ENCODE data around the gene ADCY10. TPM values are rescaled to one million over a fixed set of nuclear protein-coding genes. Genes with fewer than 3 reads are reported as not detected.
"Not testable (repeated sequence)": the region's sequence is repeated elsewhere in the genome, so short reads cannot be mapped to it uniquely, and the experiment has no call there.

ADCY10 gene
- total RNA-seq, 1 experiment from 2014 or later = 0.31 TPM

GRCh38 chr1:167864392-167865032, 49.4 kb downstream of the ADCY10 start:
- no peak for DNase-seq
- Mint-ChIP-seq H3K27ac (ENCODE audit: unreplicated experiment) (no peak overlapping the region), H3K36me3 (ENCODE audit: insufficient read depth, unreplicated experiment) (no peaks in the 10 kb centered on the region), H3K4me3 (ENCODE audit: low read depth, unreplicated experiment) (no peak overlapping the region), H3K9me3 (ENCODE audit: low read depth, unreplicated experiment) (no peaks in the 10 kb centered on the region), H3K27me3 (ENCODE audit: unreplicated experiment) (no peaks in the 10 kb centered on the region), H3K4me1 (ENCODE audit: low read depth, unreplicated experiment) (no peaks in the 10 kb centered on the region)
- intact Hi-C loops (cut with micrococcal nuclease; ENCODE audit: unreplicated experiment) = no loop called here
- no TSS peak for BruUV-seq (replicated peaks)
- CTCF ChIA-PET = interaction anchor here (0.6 kb wide), 1 partner anchor 134 kb away, joined by 3 read pairs; no protein-coding TSS in a partner anchor
- TF ChIP-seq CTCF (IDR thresholded peaks at IDR 0.05; ENCODE audit: unreplicated experiment) = no peak

GRCh38 chr1:167863921-167864279, 50.0 kb downstream of the ADCY10 start:
- Mint-ChIP-seq H3K36me3 (ENCODE audit: insufficient read depth, unreplicated experiment) (no peaks in the 10 kb centered on the region), H3K9me3 (ENCODE audit: low read depth, unreplicated experiment) (no peaks in the 10 kb centered on the region), H3K4me1 (ENCODE audit: low read depth, unreplicated experiment) (no peaks in the 10 kb centered on the region), H3K27ac (ENCODE audit: unreplicated experiment) (no peak overlapping the region), H3K4me3 (ENCODE audit: low read depth, unreplicated experiment) (no peak overlapping the region), H3K27me3 (ENCODE audit: unreplicated experiment) (no peaks in the 10 kb centered on the region)
- CTCF ChIA-PET = no interaction called here
- no peak for TF ChIP-seq CTCF (IDR thresholded peaks at IDR 0.05; ENCODE audit: unreplicated experiment)
- no TSS peak for BruUV-seq (replicated peaks)
- intact Hi-C loops (cut with micrococcal nuclease; ENCODE audit: unreplicated experiment) = no loop called here
- DNase-seq = no peak

- H3K9me3 Mint-ChIP-seq (ENCODE audit: low read depth, unreplicated experiment); DNase-seq; CTCF ChIA-PET; H3K36me3 Mint-ChIP-seq (ENCODE audit: insufficient read depth, unreplicated experiment); H3K27me3 Mint-ChIP-seq (ENCODE audit: unreplicated experiment); H3K4me3 Mint-ChIP-seq (ENCODE audit: low read depth, unreplicated experiment); H3K27ac Mint-ChIP-seq (ENCODE audit: unreplicated experiment); intact Hi-C loops (cut with micrococcal nuclease; ENCODE audit: unreplicated experiment); BruUV-seq (replicated peaks); H3K4me1 Mint-ChIP-seq (ENCODE audit: low read depth, unreplicated experiment): not testable (repeated sequence)
Observed at GRCh38 chr1:167863191-167863920, 50.6 kb downstream of the ADCY10 start.

- Mint-ChIP-seq H3K27ac (ENCODE audit: unreplicated experiment) (no peak overlapping the region), H3K4me1 (ENCODE audit: low read depth, unreplicated experiment) (no peaks in the 10 kb centered on the region), H3K4me3 (ENCODE audit: low read depth, unreplicated experiment) (no peak overlapping the region), H3K27me3 (ENCODE audit: unreplicated experiment) (no peaks in the 10 kb centered on the region), H3K9me3 (ENCODE audit: low read depth, unreplicated experiment) (no peaks in the 10 kb centered on the region), H3K36me3 (ENCODE audit: insufficient read depth, unreplicated experiment) (no peaks in the 10 kb centered on the region)
- BruUV-seq (replicated peaks) = no TSS peak
- DNase-seq = no peak
- no peak for TF ChIP-seq CTCF (IDR thresholded peaks at IDR 0.05; ENCODE audit: unreplicated experiment)
- intact Hi-C loops (cut with micrococcal nuclease; ENCODE audit: unreplicated experiment) = no loop called here
- CTCF ChIA-PET = no interaction called here
Observed at GRCh38 chr1:167862432-167863076, 51.4 kb downstream of the ADCY10 start.

All from Calu3 (cell line).